ENCODE results near the gene TMCC2.
"Not testable (repeated sequence)": the region's sequence is repeated elsewhere in the genome, so short reads cannot be mapped to it uniquely, and the experiment has no call there.

The TMCC2 gene

DNA sequence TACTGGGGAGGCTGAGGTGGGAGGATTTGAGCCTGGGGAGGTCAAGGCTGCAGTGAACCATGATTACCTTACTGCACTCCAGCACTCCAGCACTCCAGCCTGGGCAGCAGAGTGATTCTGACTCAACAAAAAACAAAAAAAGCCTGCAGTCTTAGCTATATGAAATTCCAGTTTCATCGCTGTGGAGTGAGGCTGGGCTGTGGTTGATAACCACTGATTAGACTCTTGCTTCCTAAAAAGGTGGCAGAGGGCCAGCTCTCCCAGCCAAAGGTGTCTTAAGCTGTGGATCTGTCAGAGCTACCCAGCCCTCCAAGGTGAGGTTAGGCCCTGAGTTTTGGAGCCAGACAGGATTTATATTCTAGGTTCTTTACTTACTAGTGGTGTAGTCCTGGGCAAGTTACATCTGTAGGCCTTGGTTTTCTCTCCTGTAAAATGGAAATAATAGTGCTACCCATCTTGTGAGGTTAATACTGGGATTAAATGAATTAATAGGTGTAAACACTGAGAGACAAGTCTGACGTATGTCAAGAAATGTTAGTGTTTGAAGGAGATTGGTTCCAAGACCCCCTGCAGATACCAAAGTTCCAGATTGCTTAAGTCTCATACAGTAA is 35.9 kb downstream of the TMCC2 start:
- DNase-seq: peak; percentile 71

DNA sequence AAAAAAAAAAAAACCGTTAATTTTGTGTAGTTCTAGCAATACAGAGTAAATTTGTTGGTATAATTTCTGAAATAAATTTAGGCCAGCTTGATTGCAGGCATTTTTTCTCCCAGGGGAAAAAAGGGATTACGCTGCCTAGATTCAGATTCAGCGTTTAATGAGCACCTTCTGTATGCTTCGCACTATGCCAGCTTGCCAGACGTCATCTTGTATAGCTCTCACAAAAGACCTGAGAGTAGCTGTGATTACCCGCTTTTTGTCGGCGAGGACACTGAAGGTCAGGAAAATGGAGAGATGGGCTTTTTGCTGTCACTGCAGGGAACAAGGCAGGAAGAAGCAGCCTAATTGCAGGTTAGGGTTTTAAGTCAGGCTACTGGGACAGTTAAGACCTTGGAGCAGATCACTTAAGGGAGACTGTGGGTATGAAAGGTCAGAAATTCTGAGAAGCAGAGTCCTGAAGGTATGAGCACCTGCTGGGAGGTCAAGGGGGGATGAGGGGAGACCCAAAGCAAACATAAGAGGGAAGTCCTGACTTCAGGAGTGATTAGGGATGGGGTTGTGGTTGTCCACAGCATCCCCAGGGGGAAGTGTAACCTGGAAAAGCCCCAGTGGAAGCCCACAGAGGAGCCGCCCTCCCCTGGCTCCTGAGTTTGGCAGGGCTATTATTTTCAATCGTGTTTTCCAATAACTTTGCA is 39.0 kb downstream of the TMCC2 start:
- DNase-seq: no peak

DNA sequence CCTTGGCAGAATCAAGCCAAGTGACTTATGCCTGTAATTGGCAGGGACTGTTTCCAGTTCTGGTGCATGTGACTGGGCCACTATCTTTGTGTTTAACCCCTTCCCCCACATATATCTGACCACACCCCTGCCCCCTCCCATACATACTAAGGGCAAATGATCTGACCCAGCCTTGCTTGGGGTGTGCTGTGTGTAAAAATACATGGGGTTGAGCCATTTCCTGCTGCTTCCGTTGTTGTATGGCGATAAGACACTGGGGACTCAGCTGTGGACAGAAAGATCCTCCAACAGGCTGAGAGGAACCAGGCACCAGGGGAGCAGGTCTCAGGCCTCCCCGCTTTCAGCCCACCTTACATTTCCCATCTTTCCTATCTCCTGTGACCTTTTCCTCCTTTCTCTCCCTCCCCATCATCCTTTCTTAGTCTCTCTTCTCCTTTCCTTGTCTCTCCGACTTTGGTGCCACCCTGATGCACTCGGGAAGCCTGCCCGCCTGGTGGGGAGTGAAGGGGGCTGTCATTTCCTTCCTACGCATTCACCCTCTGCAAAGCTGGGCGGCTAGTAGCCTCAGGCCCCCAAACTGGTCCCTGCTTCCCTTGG is 39.7 kb downstream of the TMCC2 start:
- no peak for DNase-seq

DNA sequence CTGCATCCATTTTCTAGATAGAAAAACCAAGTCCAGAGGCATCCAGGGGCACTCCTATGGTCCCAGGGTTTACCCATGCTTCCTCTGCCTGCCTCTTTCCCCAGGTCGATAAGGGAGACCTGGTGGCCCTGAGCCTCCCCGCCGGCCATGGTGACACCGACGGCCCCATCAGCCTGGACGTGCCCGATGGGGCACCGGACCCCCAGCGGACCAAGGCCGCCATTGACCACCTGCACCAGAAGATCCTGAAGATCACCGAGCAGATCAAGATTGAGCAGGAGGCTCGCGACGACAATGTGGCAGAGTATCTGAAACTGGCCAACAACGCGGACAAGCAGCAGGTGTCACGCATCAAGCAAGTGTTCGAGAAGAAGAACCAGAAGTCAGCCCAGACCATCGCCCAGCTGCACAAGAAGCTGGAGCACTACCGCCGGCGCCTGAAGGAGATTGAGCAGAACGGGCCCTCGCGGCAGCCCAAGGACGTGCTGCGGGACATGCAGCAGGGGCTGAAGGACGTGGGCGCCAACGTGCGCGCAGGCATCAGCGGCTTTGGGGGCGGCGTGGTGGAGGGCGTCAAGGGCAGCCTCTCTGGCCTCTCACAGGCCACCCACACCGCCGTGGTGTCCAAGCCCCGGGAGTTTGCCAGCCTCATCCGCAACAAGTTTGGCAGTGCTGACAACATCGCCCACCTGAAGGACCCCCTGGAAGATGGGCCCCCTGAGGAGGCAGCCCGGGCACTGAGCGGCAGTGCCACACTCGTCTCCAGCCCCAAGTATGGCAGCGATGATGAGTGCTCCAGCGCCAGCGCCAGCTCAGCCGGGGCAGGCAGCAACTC is 41.3 kb downstream of the TMCC2 start:
- no peak for DNase-seq

DNA sequence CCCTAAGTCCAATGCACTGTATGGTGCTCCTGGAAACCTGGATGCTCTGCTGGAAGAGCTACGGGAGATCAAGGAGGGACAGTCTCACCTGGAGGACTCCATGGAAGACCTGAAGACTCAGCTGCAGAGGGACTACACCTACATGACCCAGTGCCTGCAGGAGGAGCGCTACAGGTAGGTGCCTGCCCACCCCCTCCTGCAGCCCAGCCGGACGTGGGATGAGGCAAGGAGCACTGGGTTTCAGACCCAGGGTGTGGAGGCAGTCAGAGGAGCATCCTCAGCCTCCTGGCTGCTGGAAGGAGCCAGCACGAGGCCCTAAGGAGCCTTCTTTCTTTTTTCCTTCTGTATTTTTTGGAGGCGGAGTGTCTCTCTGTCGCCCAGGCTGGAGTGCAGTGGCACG is 42.0 kb downstream of the TMCC2 start:
- no peak for DNase-seq

DNA sequence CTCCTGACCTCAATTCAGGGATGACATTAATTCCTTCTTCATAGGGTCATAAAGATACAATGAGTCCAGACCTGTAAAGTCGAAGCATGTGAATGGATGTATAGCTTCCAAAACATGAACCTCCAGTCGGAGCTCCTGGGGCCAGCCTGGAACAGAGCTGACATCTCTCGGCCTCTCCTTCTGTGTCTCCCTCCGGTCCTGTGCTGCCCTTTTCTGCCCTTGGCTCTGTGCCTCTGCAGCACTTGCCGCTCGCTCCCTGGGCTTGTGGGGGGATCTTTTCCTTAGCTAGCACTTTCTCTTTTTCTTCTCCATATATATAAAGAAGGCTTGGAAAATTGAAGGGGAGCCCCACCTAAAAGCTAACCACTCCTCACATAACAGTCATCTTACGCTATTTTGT is 42.5 kb downstream of the TMCC2 start:
- no peak for DNase-seq

DNA sequence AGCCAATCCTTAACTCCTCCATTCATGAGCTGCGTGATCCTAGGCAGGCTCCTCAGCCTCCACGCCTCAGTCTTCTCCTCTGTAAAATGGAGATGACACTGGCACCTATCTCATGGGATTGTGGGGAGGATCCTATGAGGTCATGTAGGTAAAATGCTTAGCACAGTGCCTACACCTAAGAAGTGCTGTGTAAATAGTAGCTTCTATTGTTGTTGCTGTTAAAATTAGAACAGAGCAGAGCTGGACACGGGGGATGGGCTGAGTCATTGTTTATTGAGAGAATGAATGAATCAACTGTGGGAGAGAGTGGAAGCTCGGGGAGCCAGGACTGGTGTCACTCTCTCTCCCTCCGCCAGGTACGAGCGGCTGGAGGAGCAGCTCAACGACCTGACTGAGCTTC is 43.0 kb downstream of the TMCC2 start:
- DNase-seq: no peak

DNA sequence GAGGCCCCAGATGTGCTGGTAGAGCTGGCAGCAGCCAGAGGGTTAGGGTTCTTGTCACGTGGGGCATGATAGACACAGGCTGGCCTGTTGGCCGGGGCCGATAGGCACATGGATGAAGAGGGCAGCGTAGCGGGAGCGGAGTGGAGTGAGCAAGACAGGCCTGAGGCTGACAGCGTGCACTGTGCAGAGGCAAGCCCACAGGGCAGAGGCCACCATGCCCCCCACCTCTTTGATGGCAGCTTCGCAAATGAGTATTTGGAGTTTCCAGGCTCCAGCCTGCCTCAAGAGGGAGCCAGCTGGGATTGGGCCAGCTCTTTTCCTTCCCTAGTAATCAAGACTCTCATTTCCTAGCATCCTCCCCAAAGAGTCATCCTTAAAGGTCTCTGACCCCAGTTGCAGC is 43.5 kb downstream of the TMCC2 start:
- DNase-seq: no peak

DNA sequence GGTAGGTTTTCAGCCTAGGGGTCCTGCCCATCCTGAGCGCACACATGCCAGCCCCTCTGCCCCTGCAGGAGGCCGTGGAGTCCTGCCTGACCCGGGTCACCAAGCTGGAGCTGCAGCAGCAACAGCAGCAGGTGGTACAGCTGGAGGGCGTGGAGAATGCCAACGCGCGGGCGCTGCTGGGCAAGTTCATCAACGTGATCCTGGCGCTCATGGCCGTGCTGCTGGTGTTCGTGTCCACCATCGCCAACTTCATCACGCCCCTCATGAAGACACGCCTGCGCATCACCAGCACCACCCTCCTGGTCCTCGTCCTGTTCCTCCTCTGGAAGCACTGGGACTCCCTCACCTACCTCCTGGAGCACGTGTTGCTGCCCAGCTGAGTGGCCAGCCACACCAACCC is 44.0 kb downstream of the TMCC2 start:
- no peak for DNase-seq

DNA sequence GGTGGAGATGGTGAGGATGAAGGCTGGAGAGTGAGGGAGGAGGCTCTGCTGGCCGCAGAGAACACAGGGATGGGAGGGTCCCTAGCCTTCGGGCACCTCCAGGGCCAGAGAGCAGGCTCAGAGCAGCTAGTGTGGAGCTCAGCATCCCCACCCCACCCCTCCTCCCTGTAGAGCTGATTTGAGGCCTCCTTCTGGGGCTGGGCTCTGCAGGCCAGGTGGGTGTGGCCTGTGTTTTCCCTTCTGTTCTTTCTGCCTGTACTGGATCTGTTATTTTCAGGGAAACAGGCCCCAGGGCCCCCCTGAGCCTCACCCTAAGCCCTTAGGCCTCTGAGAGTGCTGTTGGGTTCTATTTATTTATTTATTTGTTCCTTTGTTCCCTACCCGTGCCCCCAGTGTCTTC is 44.8 kb downstream of the TMCC2 start:
- no peak for DNase-seq

DNA sequence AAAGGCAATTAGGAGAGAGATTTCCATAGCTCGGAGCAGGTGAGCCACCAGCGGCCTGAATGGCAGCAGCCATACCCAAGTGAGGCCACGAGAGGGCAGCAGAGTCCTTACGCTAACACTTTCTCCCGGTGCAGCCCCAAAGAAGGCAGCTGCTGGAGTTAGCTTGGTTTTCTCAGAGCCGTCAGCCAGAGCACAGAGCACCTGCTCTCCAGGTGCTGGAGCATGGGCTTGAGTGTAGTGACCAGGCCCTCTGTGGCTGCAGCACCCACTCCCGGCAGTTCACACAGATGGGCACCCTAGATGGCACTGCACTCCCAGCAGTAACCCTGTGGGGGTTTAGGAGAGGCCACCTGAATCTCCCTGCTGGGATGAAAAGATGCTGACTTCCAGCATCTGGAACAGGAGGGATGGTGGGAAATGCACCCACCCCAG is 45.8 kb downstream of the TMCC2 start:
- DNase-seq: peak; percentile 75

DNA sequence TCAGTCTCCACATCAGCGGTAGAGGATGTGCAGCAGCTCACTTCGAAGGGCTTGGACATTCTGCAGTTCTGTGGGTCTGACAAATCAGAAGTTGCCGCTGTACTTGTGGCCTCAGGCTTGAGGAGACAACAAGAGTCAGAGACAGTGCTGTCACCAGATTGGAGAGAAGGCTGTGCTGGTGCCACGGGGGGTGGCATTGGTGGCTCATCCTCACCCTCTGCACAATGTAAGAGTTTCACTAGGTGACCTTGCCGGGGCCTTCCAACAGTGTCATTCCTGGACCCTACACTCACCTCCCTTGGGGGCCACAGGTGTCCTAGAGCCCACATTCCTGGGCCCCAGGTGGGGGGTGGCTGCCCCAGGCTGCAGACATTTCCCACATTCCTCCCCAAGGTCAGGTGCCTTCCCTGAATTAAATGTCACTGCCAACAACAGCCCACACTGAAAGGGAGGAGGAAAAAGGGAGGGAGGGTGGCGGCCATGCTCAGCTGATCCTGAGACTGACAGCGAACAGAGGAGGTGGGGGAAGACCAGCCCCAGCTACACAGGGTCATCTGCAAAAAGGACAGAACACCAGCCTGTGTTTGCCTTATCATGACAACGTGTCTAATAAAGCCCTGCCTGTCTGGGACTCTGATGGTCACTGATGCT is 46.4 kb downstream of the TMCC2 start:
- DNase-seq: no peak

DNA sequence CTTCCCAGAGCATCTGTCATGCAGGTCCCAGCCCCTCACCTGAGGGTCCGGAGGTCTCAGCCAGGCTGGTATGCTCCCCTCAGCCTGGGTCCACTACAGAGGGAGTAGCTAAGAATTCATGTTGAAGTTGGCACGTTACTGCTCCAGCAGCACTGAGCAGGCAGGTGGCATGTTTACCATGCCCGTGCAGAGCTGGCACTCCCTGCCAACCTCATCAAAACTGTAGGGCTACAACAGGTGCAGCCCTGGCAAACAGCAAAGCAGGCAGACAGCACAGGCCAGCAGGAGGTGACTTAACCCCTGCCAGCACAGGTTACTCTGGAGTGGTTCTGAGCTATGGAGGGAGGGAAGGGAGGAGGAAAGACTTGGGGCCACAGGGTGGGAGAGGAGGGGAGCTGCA is 47.4 kb downstream of the TMCC2 start:
- DNase-seq: no peak

DNA sequence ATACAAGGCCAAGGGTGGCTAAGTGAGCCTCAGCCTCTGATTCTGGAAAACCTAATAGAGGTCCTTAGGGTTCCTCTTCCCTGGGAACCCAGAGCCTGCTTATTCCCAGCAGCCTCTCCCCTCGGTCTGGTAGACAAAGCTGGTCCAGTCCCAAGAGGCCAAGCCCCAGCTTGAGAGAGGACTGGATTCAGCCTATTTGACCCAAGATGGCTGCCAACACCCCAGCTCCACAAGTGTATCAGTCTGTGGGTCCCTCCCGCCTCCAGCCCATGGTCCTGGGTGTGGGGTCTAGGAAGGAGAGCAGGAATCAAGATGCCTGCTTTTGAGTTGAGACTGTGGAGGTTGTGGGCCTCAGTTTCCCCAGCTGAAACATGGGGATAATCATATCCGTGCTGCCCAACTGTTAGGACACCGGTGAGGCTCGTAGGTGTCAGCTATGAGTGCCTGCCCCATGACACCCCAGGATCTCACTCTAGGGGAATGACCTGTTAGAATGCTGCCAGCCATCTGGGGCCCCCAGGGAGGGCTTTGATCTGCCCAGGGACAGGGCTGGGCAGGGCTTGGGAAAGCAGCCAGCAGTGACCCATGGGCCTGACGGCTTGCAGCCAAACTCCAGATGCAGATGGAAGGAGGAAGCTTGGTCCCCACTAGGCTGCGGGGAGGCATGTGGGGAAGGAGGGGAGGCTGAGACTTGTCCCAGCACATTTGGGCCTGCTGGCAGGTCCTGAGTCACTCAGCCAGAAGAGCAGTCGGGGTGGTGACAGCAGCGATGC is 48.4 kb downstream of the TMCC2 start:
- no peak for DNase-seq

DNA sequence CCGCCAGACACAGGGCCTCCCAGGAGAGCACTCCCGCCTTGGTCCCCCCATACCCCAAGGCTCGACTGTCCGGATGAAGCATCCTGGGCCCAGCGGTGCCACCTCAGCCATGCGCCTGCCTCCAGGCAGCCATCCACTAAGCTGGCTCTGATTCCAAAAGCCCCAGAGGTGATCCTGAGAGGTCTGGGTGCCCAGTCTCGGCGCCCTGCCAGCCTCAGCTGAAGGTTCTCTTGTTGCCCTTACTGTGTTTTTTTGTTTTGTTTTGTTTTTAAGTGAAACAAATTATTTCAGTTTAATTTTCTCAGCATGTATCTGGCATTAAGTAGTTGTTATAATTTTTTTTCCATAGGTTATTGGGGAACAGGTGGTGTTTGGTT is 48.9 kb downstream of the TMCC2 start:
- no peak for DNase-seq

DNA sequence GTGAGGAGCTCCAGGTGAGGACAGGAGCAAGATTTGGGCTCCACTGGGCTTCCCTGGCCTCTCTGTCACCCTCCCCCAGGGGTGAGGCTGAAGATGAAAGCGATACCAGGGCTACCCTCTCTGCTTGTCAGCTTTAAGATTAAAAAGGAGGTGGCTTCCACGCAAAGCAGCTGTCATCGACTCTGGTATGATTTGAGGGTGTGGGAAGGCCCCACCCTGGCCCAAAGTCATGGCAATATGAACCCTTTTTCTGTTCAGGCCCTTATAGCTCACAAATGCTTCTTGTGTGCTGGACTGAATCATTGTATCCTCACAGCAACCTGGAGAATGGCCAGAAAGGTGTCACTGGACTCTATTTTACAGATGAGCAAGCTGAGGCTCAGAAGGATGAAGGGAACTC is 52.2 kb downstream of the TMCC2 start:
- DNase-seq: no peak

DNA sequence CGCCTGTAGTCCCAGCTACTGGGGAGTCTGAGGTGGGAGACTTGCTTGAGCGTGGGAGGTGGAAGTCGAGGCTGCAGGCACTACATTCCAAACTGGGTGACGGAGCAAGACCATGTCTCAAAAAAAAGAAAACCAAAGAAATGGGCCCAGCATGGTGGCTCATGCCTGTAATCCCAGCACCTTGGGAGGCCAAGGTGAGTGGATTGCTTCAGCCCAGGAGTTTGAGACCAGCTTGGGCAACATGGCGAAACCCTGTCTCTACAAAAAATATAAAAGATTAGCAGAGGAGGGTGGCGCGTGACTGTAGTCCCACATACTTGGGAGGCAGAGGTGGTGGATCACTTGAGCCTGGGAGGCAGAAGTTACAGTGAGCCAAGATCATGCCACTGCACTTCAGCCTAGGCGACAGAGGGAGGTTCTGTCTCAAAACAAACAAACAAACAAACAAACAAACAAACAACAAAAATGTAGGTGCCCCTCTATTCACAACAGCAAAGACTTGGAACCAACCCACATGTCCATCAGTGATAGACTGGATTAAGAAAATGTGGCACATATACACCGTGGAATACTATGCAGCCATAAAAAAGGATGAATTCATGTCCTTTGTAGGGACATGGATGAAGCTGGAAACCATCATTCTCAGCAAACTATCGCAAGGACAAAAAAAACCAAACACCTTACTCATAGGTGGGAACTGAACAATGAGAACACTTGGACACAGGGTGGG is 53.1 kb downstream of the TMCC2 start:
- not testable (repeated sequence) for DNase-seq

DNA sequence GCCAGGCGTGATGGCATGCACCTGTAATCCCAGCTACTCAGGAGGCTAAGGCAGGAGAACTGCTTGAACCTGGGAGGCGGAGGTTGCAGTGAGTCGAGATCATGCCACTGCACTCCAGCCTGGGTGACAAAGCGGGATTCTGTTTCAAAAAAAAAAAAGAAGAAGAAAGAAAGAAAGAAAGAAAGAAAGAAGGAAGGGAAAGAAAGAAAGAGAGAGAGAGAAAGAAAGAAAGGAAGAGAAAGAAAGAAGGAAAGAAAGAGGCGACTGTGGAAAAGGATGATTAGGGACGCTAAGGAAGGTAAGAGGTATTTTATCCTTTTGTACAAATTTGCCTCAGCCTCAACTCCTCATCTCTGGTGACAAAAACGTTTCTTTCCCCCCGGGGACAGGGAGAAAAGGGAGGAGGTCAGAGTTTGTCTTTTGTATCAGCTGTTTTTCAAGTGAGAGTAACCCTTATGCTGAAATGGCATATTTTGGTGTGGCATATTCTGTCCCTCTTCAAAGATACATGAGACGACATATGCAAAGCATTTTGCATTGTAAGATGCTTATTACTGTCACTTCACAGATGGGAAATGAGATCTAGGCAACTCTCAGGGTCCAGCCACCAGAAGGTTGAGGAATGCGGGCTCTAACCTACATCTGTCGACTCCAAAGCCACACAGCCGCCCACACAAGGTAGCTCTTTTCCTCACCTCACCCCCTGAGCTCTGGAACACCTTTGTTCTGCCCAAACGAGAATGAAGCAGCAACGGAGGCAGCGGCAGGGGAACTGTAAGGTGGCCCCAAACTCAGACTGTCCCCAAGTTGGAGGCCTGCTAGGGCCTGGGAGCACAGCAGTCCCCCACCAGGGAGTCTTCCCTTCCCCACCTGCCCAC is 55.8 kb downstream of the TMCC2 start:
- no peak for DNase-seq

DNA sequence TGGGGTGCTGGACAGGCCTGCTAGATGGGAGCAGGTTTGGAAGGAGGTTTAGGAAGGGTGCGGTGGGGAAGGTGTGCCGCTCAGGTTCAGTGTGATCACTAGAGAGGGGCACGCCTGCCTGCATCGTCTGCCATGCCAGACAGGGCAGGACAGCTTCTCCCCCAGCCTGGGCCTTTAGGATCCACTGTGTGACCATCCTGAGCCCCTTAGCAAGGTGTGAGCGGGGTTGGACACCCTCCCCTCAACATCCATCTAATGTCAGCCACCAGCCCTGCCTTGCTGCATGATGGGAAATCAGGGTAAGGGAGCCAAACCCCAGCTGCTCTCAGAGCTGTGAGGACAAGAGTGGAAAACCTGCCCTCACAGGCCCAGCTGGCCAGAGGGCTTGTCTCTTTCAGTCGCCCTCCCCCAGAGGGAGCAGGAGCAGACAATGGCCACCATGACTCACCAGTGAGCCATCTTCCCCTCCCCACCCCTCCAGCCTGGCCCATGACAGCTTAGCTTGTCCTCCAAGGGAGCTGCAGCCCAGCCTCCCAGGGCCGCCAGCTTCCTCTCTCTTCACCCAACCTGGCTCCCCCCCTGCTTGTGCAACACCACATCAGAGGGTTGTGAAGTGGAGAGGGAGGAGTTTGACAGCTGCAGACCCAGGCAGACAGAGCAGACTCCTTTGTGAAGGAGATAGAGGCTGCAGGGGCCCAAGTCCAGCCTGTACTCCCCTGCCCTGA is 56.8 kb downstream of the TMCC2 start:
- peak; percentile 99 for DNase-seq
